GM12878 (cell line): Measurements from ENCODE around the gene PTPDC1. TPM values are rescaled to one million over a fixed set of nuclear protein-coding genes. Genes with fewer than 3 reads are reported as not detected.

Experiments used
- ATAC-seq: fragments of 200-7000 bp; cut with Tn5 transposase; 3 replicates; pipeline ENCODE4 v1.9.1; 2020; ENCODE audit warnings: mild to moderate bottlenecking, moderate library complexity
- BruUV-seq: library from RNA; stranded (reverse); fragments of 400-500 nt; replicated peaks from 2 replicates; lab custom pipeline; 2021; lab: Mats Ljungman, UMichigan
- CTCF ChIA-PET: fragments of 300-600 bp; sonication (Branson Sonifier 250); formaldehyde crosslinking; extraction: SDS; loops from one replicate; lab custom pipeline; 2021; ENCODE audit warnings: inconsistent platforms; lab: Yijun Ruan, JAX
- POLR2A ChIA-PET: fragments of 350-600 bp; formaldehyde crosslinking; extraction: SDS; loops from one replicate; lab custom pipeline; 2021; ENCODE audit warnings: inconsistent platforms; lab: Charles Lee
- RAD21 ChIA-PET: fragments of 300-600 bp; sonication (Branson Sonifier 250); formaldehyde crosslinking; loops from one replicate; lab custom pipeline; 2023; ENCODE audit warnings: antibody characterized with exemption; ENCODE audit not compliant: unreplicated experiment; lab: Charles Lee
- SMC1A ChIA-PET: fragments of 300-600 bp; sonication (Branson Sonifier 250); formaldehyde crosslinking; loops from one replicate; lab custom pipeline; 2023; ENCODE audit not compliant: unreplicated experiment, uncharacterized antibody; lab: Charles Lee
- DNase-seq: peaks from one replicate; pipeline ENCODE4 v3.0.0-alpha.2; 2011; ENCODE audit warnings: low read depth, low spot score
- FAIRE-seq: peaks from 3 replicates; lab custom pipeline; 2011; peaks lifted over from hg19 to GRCh38; lab: Jason Lieb, UNC
- H2AFZ ChIP-seq: 2 replicates; pipeline ENCODE4 v1.6.0; 2011; ENCODE audit warnings: low read depth, low read length, control low read depth; ENCODE audit not compliant: control insufficient read depth
- H3K27ac ChIP-seq: 2 replicates; pipeline ENCODE4 v1.5.1; 2011; ENCODE audit warnings: control low read depth; ENCODE audit not compliant: control insufficient read depth, insufficient read depth
- H3K27me3 ChIP-seq, 2 experiments: replicated peaks in 1 of 2; 2 replicates each; pipeline versions ENCODE4 v1.6.0 to v1.6.1; 2011; ENCODE audit warnings: low read length in 1 of 2; ENCODE audit not compliant: control insufficient read depth in 2 of 2, insufficient read depth in 2 of 2
- H3K36me3 ChIP-seq, 2 experiments: 2 replicates each; pipeline ENCODE4 v1.5.1; 2011; ENCODE audit warnings: low read length in 1 of 2; ENCODE audit not compliant: control insufficient read depth in 2 of 2, insufficient read depth in 2 of 2
- H3K4me1 ChIP-seq: 2 replicates; pipeline ENCODE4 v1.6.1; 2011; ENCODE audit warnings: mild to moderate bottlenecking, low read length, moderate library complexity, mixed read lengths; ENCODE audit not compliant: control insufficient read depth, insufficient read depth
- H3K4me2 ChIP-seq: 2 replicates; pipeline ENCODE4 v1.6.0; 2011; ENCODE audit warnings: control low read depth; ENCODE audit not compliant: control insufficient read depth, insufficient read depth
- H3K4me3 ChIP-seq: fragments of 200-600 bp; sonication (generic); 2 replicates; pipeline ENCODE4 v1.5.1; 2016
- H3K79me2 ChIP-seq: 2 replicates; pipeline ENCODE4 v1.6.0; 2011; ENCODE audit warnings: low read length; ENCODE audit not compliant: control insufficient read depth, insufficient read depth
- H3K9ac ChIP-seq: 2 replicates; pipeline ENCODE4 v1.8.0; 2011; ENCODE audit warnings: low read length, control low read depth, mixed read lengths; ENCODE audit not compliant: control insufficient read depth, insufficient read depth
- H3K9me3 ChIP-seq: replicated peaks from 3 replicates; pipeline ENCODE4 v1.5.1; 2011; ENCODE audit warnings: mild to moderate bottlenecking, low read length; ENCODE audit not compliant: control insufficient read depth, insufficient read depth
- H4K20me1 ChIP-seq: 2 replicates; pipeline ENCODE4 v1.6.0; 2011; ENCODE audit not compliant: control insufficient read depth, insufficient read depth
- CBX3 ChIP-seq: fragments of 200-600 bp; sonication (generic); IDR thresholded peaks from 2 replicates; pipeline ENCODE4 v1.6.1; 2016; ENCODE audit warnings: low read depth, borderline replicate concordance
- CREB1 ChIP-seq: IDR thresholded peaks from 2 replicates; pipeline ENCODE4 v1.6.1; 2012; ENCODE audit warnings: low read depth, mild to moderate bottlenecking, inconsistent platforms
- GATAD2B ChIP-seq: fragments of 450-650 bp; conservative IDR thresholded peaks from 2 replicates; pipeline ENCODE4 v1.6.1; 2017; ENCODE audit warnings: low read depth, mild to moderate bottlenecking, moderate library complexity
- HDGF ChIP-seq: fragments of 450-650 bp; IDR thresholded peaks from 2 replicates; pipeline ENCODE4 v1.6.1; 2016; ENCODE audit warnings: antibody characterized with exemption
- MXI1 ChIP-seq: fragments of 150-350 bp; IDR thresholded peaks from 2 replicates; pipeline ENCODE4 v1.6.1; 2011; ENCODE audit warnings: low read depth, mild to moderate bottlenecking, inconsistent platforms, low read length, improper control_type of control experiment
- NBN ChIP-seq: fragments of 450-650 bp; IDR thresholded peaks from 2 replicates; pipeline ENCODE4 v1.6.1; 2016
- NR2F1 ChIP-seq: fragments of 450-650 bp; conservative IDR thresholded peaks from 2 replicates; pipeline ENCODE4 v1.6.1; 2017; ENCODE audit warnings: mild to moderate bottlenecking
- RAD51 ChIP-seq: fragments of 450-650 bp; IDR thresholded peaks from 2 replicates; pipeline ENCODE4 v1.6.1; 2016; ENCODE audit warnings: moderate library complexity, mild to moderate bottlenecking, inconsistent platforms
- RCOR1 ChIP-seq: conservative IDR thresholded peaks from 2 replicates; pipeline ENCODE4 v1.6.1; 2012; ENCODE audit warnings: low read depth, low read length, improper control_type of control experiment
- SMAD1 ChIP-seq: fragments of 450-650 bp; IDR thresholded peaks from 2 replicates; pipeline ENCODE4 v1.6.1; 2018; ENCODE audit warnings: mild to moderate bottlenecking, low read depth; ENCODE audit not compliant: partially characterized antibody
- TBL1XR1 ChIP-seq: IDR thresholded peaks from 2 replicates; pipeline ENCODE4 v1.6.1; 2012; ENCODE audit warnings: low read depth, low read length, improper control_type of control experiment
- ZNF217 ChIP-seq: fragments of 450-650 bp; IDR thresholded peaks from 2 replicates; pipeline ENCODE4 v1.6.1; 2017; ENCODE audit warnings: antibody characterized with exemption, mild to moderate bottlenecking
- ZNF274 ChIP-seq: IDR thresholded peaks from one replicate; pipeline ENCODE4 v1.8.0; 2011; ENCODE audit not compliant: insufficient read length, insufficient read depth
- ZNF384 ChIP-seq: IDR thresholded peaks from 2 replicates; pipeline ENCODE4 v1.6.1; 2012; ENCODE audit warnings: low read depth, mild to moderate bottlenecking, low read length, improper control_type of control experiment, borderline replicate concordance
- ZZZ3 ChIP-seq: IDR thresholded peaks from 2 replicates; pipeline ENCODE4 v1.6.1; 2011; ENCODE audit warnings: low read depth; ENCODE audit not compliant: control insufficient read depth, insufficient read length
- in situ Hi-C: fragments of 300-500 bp; cut with MboI; formaldehyde crosslinking; loops from 9 replicates; pipeline ENCODE4 v1.14.3; 2018; ENCODE audit warnings: mixed read lengths
- intact Hi-C: fragments of 100-400 bp; cut with micrococcal nuclease; formaldehyde crosslinking; loops from one replicate; pipeline ENCODE4 v1.14.2; 2022; ENCODE audit not compliant: unreplicated experiment
- polyA plus RNA-seq, 11 experiments: library from polyadenylated mRNA; depleted of rRNA in 4 of 11; unstranded in 6 of 11; stranded (reverse) in 5 of 11; fragments of >200 nt; fragmentation: Nextera tagmentation in 4 of 11; fragmentation: Illumina TruSeq in 1 of 11; extraction: Ambion mirVana in 4 of 11; extraction: Trizol in 1 of 11; gene quantifications; 1 replicate in 1 of 11; 2 replicates in 10 of 11; pipeline versions ENCODE4 v1.2.1 to v1.2.3, GENCODE V29; 2011 to 2016; ENCODE audit warnings: inconsistent platforms in 2 of 11, missing spikeins in 2 of 11, low read depth in 1 of 11
- total RNA-seq, 4 experiments: library from RNA; depleted of rRNA in 3 of 4; stranded (reverse); fragments of >200 nt in 3 of 4; fragmentation: Illumina TruSeq in 1 of 4; extraction: Trizol in 1 of 4; gene quantifications; 2 replicates each; pipeline versions ENCODE4 v1.2.1 to v1.2.3, GENCODE V29; 2013 to 2021
- TF ChIP-seq, protein P1 (sequence below): IDR thresholded peaks from 2 replicates; pipeline ENCODE4 v1.6.1; 2011; ENCODE audit warnings: borderline replicate concordance, low read depth, mild to moderate bottlenecking, moderate library complexity, low read length; ENCODE audit not compliant: insufficient read depth, poor library complexity, severe bottlenecking
- TF ChIP-seq, protein P2 (sequence below): fragments of 150-350 bp; IDR thresholded peaks from 2 replicates; pipeline ENCODE4 v1.6.1; 2014; ENCODE audit warnings: mild to moderate bottlenecking, low read depth, low read length
- TF ChIP-seq, protein P3 (sequence below): IDR thresholded peaks from 2 replicates; pipeline ENCODE4 v1.6.1; 2011; ENCODE audit warnings: low read depth, mild to moderate bottlenecking, low read length, moderate library complexity, borderline replicate concordance; ENCODE audit errors: extremely low read depth
- TF ChIP-seq, protein P4 (sequence below), 3 experiments: IDR thresholded peaks in 2 of 3; conservative IDR thresholded peaks in 1 of 3; 2 replicates each; pipeline ENCODE4 v1.5.1; 2011; ENCODE audit warnings: low read depth in 3 of 3, low read length in 3 of 3, mild to moderate bottlenecking in 3 of 3, control low read depth in 2 of 3, moderate library complexity in 2 of 3, inconsistent platforms in 1 of 3, mixed read lengths in 1 of 3; ENCODE audit not compliant: control insufficient read depth in 2 of 3, insufficient read depth in 1 of 3; ENCODE audit errors: extremely low read depth in 1 of 3

The PTPDC1 gene
- total and polyA plus RNA-seq, 10 of the 15 experiments (the other 5 are each of a cell fraction or from before 2014, with no cell fraction given): 1.2 to 4.5 (median 2.9) TPM

DNA sequence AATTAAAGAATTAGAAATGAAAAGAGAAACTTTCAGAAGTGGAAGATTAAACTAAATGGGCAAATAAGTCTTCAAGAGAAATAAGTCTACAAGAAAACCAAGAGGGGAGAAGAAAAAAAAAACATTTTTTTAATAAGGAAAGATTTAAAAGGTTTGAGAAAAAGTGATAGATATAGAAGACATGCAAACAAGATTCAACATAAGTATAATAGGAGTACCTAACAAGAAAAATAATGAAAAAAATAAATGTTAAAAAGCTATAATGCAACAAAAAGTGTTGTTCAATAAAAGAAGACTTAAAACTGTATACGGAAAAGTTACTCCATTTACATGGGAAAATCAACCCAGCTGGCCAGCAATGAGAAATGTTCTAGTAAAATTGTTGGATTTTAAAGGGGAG lies 42.6 kb downstream of the PTPDC1 start (continued):
- TF ChIP-seq, protein P1, sequence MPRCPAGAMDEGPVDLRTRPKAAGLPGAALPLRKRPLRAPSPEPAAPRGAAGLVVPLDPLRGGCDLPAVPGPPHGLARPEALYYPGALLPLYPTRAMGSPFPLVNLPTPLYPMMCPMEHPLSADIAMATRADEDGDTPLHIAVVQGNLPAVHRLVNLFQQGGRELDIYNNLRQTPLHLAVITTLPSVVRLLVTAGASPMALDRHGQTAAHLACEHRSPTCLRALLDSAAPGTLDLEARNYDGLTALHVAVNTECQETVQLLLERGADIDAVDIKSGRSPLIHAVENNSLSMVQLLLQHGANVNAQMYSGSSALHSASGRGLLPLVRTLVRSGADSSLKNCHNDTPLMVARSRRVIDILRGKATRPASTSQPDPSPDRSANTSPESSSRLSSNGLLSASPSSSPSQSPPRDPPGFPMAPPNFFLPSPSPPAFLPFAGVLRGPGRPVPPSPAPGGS: no peak
- TF ChIP-seq, protein P2, sequence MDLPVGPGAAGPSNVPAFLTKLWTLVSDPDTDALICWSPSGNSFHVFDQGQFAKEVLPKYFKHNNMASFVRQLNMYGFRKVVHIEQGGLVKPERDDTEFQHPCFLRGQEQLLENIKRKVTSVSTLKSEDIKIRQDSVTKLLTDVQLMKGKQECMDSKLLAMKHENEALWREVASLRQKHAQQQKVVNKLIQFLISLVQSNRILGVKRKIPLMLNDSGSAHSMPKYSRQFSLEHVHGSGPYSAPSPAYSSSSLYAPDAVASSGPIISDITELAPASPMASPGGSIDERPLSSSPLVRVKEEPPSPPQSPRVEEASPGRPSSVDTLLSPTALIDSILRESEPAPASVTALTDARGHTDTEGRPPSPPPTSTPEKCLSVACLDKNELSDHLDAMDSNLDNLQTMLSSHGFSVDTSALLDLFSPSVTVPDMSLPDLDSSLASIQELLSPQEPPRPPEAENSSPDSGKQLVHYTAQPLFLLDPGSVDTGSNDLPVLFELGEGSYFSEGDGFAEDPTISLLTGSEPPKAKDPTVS: no peak
- TF ChIP-seq MXI1 (no peak), TBL1XR1 (no peak), NR2F1 (no peak)

DNA sequence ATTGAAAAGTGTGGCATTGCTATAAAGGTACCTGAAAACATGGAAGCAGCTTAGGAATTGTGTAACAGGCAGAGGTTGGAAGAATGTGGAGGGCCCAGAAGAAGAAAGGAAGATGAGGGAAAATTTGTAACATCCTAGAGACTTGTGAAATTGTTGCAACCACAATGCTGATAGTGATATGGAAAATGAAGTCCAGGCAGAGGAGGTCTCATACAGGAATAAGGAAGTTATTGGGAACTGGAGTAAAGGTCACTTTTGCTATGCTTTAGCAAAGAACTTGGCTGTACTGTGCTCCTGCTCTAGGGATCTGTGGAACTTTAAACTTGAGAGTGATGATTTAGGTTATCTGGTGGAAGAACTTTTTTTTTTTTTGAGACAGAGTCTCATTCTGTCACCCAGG lies 43.5 kb downstream of the PTPDC1 start:
- no TSS peak for BruUV-seq

More for the DNA sequence above, 43.5 kb downstream of the PTPDC1 start:
- SMC1A ChIA-PET: no interaction called here
- DNase-seq: no peak
- intact Hi-C loops (no loop called here), in situ Hi-C loops (no loop called here)
- Histone ChIP-seq H3K36me3 (no peaks in the 10 kb centered on the region), H3K9me3 (peaks cover 1% of the 10 kb centered on the region; the same call in 1 of the 3 replicates), H3K9ac (no peak overlapping the region), H3K4me3 (no peak overlapping the region), H3K4me1 (no peaks in the 10 kb centered on the region), H3K79me2 (no peaks in the 10 kb centered on the region), H2AFZ (no peak overlapping the region), H4K20me1 (no peaks in the 10 kb centered on the region), H3K27me3 (no peaks in the 10 kb centered on the region), H3K27ac (no peak overlapping the region), H3K4me2 (no peak overlapping the region)
- TF ChIP-seq GATAD2B: no peak
- no peak for TF ChIP-seq ZZZ3
- TF ChIP-seq, protein P3, sequence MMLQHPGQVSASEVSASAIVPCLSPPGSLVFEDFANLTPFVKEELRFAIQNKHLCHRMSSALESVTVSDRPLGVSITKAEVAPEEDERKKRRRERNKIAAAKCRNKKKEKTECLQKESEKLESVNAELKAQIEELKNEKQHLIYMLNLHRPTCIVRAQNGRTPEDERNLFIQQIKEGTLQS: no peak
- TF ChIP-seq NBN: no peak
- TF ChIP-seq ZNF217: no peak
- TF ChIP-seq ZNF384: no peak
- TF ChIP-seq, protein P4, sequence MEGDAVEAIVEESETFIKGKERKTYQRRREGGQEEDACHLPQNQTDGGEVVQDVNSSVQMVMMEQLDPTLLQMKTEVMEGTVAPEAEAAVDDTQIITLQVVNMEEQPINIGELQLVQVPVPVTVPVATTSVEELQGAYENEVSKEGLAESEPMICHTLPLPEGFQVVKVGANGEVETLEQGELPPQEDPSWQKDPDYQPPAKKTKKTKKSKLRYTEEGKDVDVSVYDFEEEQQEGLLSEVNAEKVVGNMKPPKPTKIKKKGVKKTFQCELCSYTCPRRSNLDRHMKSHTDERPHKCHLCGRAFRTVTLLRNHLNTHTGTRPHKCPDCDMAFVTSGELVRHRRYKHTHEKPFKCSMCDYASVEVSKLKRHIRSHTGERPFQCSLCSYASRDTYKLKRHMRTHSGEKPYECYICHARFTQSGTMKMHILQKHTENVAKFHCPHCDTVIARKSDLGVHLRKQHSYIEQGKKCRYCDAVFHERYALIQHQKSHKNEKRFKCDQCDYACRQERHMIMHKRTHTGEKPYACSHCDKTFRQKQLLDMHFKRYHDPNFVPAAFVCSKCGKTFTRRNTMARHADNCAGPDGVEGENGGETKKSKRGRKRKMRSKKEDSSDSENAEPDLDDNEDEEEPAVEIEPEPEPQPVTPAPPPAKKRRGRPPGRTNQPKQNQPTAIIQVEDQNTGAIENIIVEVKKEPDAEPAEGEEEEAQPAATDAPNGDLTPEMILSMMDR (IDR thresholded peaks at IDR 0.05 in 2 of 3, conservative IDR thresholded peaks at IDR 0.05 in 1 of 3; ENCODE audit: control insufficient read depth in 2 of 3, extremely low read depth in 1 of 3, insufficient read depth in 1 of 3, low read depth in 3 of 3, low read length in 3 of 3): no peak
- TF ChIP-seq RAD51: no peak
- no peak for TF ChIP-seq HDGF
- TF ChIP-seq CBX3: no peak
- no peak for TF ChIP-seq RCOR1
- no peak for TF ChIP-seq ZNF274
- no peak for TF ChIP-seq CREB1
- no peak for TF ChIP-seq SMAD1
- no peak for FAIRE-seq
- CTCF ChIA-PET: no interaction called here
- POLR2A ChIA-PET: no interaction called here
- RAD21 ChIA-PET: no interaction called here
- ATAC-seq: no peak
